Mesenteric fat pad (tissue), 1 donor: Measurements from ENCODE around the gene LLPH. TPM values are rescaled to one million over a fixed set of nuclear protein-coding genes. Genes with fewer than 3 reads are reported as not detected.

ENCODE experiments used
- DNase-seq: peaks from one replicate; pipeline ENCODE4 v3.0.0-alpha.2; 2020; ENCODE audit warnings: low spot score
- total RNA-seq: library from RNA; stranded (reverse); fragmentation: NEBNext Ultra II Directional; extraction: Animal tissue kit (Norgen Biotek cat#: 25700); gene quantifications from one replicate; pipeline ENCODE4 v1.2.1, GENCODE V29; 2021
- donor health status: DM: yes; HTN: yes; CAD: no.

The LLPH gene
- total RNA-seq, 1 donor from 2014 or later = 25.4 TPM

DNA sequence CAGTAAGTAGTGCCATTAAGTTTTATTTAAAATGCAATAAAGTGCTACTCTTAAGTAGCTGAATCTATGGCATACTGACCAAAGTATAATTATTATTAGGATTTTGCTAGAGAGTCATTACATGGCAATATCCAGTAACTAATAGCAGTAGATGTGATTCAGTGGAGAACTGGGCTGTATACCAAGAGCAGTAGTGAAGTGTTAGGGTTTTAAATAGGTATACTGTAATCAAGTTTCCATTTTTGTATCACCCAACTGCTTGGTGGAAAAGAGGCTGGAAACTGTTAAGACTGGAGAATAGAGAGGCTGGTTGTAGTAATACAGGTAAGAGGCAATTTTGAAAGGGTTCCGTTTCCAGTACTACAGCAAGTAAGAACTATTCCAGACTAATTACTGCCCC, 13.3 kb upstream of the LLPH start:
- DNase-seq = no peak

- DNase-seq = no peak
Measured at GRCh38 chr12:66142826-66143225, 12.3 kb upstream of the LLPH start.

- DNase-seq = no peak
Measured at GRCh38 chr12:66141299-66141698, 10.7 kb upstream of the LLPH start.

GRCh38 chr12:66140731-66141130, 10.2 kb upstream of the LLPH start:
- DNase-seq = no peak

GRCh38 chr12:66139328-66139727, 8.8 kb upstream of the LLPH start:
- DNase-seq = no peak

- no peak for DNase-seq
Measured at GRCh38 chr12:66137937-66138336, 7.4 kb upstream of the LLPH start.

- DNase-seq = no peak
Measured at GRCh38 chr12:66132408-66132807, 1.9 kb upstream of the LLPH start.

- DNase-seq = no peak
Measured at GRCh38 chr12:66131067-66131688, 628 bp upstream of the LLPH start.

DNA sequence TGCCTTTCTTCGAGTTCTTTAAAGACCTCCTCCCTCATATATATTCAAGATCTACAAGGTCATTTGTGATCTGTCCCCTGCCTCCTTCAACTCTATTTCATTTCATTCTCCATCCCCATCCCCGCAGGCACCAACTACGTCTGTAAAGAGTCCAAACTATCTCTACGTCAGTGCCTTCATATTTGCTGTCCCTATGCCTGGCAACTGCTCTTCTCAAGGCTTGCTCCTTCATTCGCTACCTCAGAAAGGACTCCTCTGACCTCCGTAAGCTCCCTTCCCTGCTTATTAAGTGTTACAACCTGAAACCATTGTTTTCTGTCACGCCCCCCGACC, 650 bp downstream of the LLPH start:
- no peak for DNase-seq

DNA sequence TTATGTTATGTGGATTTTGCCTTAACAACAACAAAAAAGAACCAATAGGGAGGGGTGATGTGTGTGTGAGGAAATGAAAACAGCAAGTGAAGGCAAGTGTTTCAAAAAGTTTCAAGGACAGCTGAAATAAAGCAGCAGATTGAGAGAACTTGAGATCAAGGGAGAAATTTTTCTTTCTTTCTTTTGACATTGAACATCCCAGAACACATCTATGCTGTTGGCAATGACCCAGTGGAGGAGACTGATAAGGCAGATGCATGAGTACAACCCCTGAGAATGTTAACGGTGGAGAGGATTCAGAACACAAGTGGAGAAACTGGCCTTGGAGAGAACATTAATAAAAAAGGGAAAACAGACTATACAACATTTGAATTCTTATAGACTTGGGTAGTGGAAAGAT, 2.9 kb downstream of the LLPH start:
- no peak for DNase-seq

DNA sequence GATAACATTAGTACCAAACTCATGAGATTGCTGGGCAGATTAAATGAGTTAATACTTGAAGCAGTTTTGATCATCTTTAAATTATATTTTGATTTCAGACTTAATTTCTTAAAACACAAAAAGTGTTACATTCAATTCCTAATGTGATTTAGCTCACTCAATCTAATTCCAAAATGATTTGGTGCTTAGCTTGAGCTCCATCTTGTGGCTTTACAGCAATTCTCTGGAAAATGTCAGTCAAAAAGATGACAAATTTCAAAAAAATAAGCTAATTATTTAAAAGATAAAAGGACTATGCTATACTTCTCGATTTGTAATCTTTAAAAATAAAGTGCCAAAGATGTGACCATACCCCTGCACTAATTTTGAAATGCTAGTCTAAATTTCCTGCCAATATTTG, 10.1 kb downstream of the LLPH start:
- DNase-seq = no peak

DNA sequence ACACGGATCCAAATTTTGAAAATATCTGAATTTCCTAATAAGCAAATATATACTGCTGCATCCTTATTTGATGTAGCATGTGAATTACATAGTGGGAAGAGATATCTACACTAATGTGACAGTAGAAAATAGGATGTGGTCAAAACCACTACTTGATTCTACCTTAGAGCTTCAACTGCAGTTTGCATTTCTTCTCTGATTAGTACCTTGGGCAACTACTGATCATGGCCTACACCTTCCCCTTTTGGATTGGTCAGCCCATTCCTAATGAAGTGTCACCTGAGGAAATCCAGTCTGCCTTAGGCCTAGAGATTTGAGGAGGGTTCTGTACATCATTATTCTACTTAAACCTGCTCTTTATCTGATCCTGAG, 10.7 kb downstream of the LLPH start:
- no peak for DNase-seq

- DNase-seq = no peak
Measured at GRCh38 chr12:66119229-66119869, 11.2 kb downstream of the LLPH start.

DNA sequence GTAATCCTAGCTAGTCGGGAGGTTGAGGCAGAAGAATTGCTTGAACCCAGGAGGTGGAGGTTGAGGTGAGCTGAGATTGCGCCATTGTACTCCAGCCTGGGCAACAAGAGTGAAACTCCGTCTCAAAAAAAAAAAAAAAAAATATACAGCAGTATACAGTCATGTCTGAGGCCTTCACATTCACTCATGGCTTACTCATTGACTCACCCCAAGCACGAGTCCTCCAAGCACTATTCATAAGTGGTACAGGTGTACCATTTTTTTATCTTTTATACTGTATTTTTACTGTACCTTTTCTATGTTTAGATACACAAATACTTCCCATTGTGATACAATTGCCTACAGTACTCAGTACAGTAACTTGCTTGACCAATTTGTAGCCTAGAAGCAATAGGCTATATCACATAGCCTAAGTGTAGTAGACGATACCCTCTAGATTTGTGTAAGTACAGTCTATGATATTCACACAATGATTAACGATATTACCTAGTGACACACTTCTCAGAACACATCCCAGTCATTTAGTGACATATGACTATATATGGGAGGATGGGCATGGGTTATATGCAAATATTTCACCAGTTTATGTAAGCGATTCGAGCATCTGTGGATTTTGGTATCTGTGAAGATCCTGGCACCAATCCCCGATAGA, 12.2 kb downstream of the LLPH start:
- DNase-seq = no peak

DNA sequence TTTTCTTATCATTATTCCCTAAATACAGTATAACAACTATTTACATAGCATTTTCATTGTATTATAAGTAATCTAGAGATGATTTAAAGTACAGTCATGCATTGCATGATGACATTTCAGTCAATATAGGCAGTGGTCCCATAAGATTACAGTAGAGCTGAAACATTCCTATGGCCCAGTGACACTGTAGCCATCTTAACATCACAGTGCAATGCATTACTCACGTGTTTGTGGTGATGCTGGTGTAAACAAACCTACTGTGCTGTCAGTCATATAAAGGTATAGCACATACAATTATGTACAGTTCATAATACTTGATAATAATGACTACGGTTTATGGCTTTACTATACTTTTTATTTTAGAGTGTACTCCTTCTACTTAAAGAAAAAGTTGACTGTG, 13.3 kb downstream of the LLPH start:
- no peak for DNase-seq

DNA sequence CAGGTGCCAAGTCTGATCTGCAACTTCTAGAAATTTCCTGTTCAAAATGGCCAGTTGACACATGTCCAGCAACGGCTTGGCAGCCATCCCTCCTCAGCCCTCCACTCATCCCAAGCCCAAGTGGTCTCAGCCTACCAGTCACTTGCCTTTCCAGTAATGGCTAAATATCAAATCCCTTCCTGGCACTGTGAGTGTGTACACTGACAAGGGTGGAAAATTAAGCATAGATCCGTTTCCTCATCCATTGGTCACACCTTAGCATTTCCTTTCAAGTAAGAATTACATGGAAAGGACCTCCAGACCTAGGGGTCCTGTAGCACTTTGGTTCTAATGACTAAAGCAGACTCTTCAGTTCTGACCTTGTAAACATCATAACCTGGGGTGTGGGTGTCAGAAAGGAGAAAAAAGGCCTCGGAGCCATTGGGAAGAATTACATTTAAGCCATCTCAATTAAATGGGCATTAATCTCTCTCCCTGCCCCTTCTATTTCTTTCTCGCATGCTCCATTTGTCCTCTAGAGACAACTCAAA, 15.4 kb downstream of the LLPH start:
- no peak for DNase-seq

DNA sequence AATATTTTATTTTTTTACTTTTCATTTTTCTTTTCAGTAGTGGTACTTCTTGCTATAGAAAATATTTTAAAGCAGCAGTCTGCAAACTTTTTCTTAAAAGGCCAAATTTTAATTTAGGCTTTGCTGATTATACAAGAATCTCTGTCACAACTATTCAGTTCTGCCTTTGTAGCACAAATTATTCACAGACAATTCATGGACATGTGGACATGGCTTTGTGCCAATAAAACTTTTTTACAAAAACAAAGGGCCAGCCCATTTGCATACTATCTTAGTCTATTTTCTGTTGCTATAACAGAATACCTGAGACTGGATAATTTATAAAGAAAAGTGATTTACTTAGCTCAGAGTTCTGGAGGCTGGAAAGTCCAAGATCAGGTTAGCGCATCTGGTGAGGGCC, 17.1 kb downstream of the LLPH start:
- no peak for DNase-seq

DNA sequence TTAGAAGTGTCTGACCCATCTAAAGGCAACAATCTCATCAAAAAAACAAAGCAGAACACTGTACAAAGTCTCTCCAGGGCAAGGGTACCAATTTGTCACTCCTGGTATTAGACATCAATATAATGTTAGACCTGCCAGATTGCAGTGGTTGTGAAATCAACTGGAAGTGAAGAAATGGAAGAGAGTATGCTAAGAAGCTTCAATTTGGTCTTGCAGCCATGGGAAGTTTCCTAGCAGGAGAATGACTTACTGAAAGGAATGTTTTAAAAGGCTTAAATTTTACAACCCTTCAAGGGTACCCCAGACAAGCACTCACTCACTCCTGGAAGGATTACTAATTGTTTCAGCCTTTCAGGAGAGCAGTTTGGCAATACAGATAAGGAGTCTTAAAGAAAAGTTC, 18.9 kb downstream of the LLPH start:
- DNase-seq = no peak

- no peak for DNase-seq
Measured at GRCh38 chr12:66109056-66109455, 21.5 kb downstream of the LLPH start.

GRCh38 chr12:66108386-66108785, 22.2 kb downstream of the LLPH start:
- no peak for DNase-seq

- DNase-seq = no peak
Measured at GRCh38 chr12:66107451-66107915, 23.1 kb downstream of the LLPH start.

- DNase-seq = no peak
Measured at GRCh38 chr12:66103016-66103913, 27.3 kb downstream of the LLPH start.
